ENCODE data around the gene ERVH48-1. TPM values are rescaled to one million over a fixed set of nuclear protein-coding genes. Genes with fewer than 3 reads are reported as not detected.
A peak's percentile ranks its signal among the peaks of the same experiment; 100 is the strongest.
"Not testable (repeated sequence)": the region's sequence is repeated elsewhere in the genome, so short reads cannot be mapped to it uniquely, and the experiment has no call there.

Gene ERVH48-1
- total and polyA plus RNA-seq, 2 of the 8 experiments (the other 6 are each of a cell fraction or from before 2014, with no cell fraction given): 4.2 to 17.7 TPM

- Histone ChIP-seq H2BK20ac (ENCODE audit: low read length) (peak overlapping the region; percentile 75; the same call in 1 of the 2 replicates), H2BK12ac (ENCODE audit: low read depth, low read length) (peak overlapping the region; percentile 87; the same call in 1 of the 2 replicates), H2AK5ac (ENCODE audit: low read depth, low read length) (0 out of 2 replicates have a peak overlapping the region, but pooled peaks have one; percentile 5), H3K4me1 (replicated peaks in 1 of 4; ENCODE audit: control insufficient read depth in 3 of 4, insufficient read depth in 4 of 4, low read length in 3 of 4) (peaks cover 0 to 13% (median 8%) of the 10 kb centered on the region in 4 experiments; a peak in 6 of 7 replicates)
- POLR2A ChIA-PET (ENCODE audit: partially characterized antibody): interaction anchor here (1.3 to 2.2 kb wide), 3 partner anchors 7 to 39 kb away, joined by 3 to 5 read pairs (median 3); no protein-coding TSS in a partner anchor
- H3K14ac ChIP-seq (ENCODE audit: insufficient read length); H3K4me3 ChIP-seq (ENCODE audit: extremely low read depth in 1 of 4, insufficient read depth in 2 of 4, low read depth in 3 of 4, low read length in 4 of 4); H3K9ac ChIP-seq (replicated peaks in 1 of 4; ENCODE audit: extremely low read depth in 1 of 4, low read depth in 3 of 4, low read length in 3 of 4); H3K36me3 ChIP-seq (ENCODE audit: control insufficient read depth in 2 of 4, insufficient read depth in 4 of 4, low read length in 3 of 4); H3K23me2 ChIP-seq (ENCODE audit: low read depth, low read length); DNase-seq (ENCODE audit: low read depth in 1 of 2, low spot score in 2 of 2); H3K27me3 ChIP-seq (replicated peaks in 1 of 4; ENCODE audit: control insufficient read depth in 3 of 4, extremely low read depth in 1 of 4, insufficient read depth in 3 of 4, low read length in 3 of 4); H3K4me2 ChIP-seq (ENCODE audit: insufficient read depth in 1 of 2, low read depth in 2 of 2, low read length in 2 of 2); H3K18ac ChIP-seq (ENCODE audit: extremely low read depth, low read length); FAIRE-seq; H4K91ac ChIP-seq (replicated peaks; ENCODE audit: insufficient read length, low read length); H2AFZ ChIP-seq (ENCODE audit: low read length); H2BK15ac ChIP-seq (ENCODE audit: low read length); H3K4ac ChIP-seq (replicated peaks; ENCODE audit: insufficient read length, low read depth, low read length); H2BK5ac ChIP-seq (ENCODE audit: low read depth, low read length); H3K79me2 ChIP-seq (ENCODE audit: control insufficient read depth in 1 of 2, insufficient read depth in 2 of 2, low read length in 2 of 2); H3K79me1 ChIP-seq (ENCODE audit: low read depth, low read length); H3K23ac ChIP-seq (ENCODE audit: insufficient read length); H3K27ac ChIP-seq (ENCODE audit: low read depth, low read length); H2BK120ac ChIP-seq (replicated peaks; ENCODE audit: low read depth, low read length); H3K56ac ChIP-seq (replicated peaks; ENCODE audit: insufficient read length, low read depth, low read length); H4K20me1 ChIP-seq (replicated peaks in 1 of 2; ENCODE audit: control insufficient read depth in 1 of 2, insufficient read depth in 2 of 2, low read length in 2 of 2); H4K5ac ChIP-seq (ENCODE audit: insufficient read length, low read depth, low read length); H3K9me3 ChIP-seq (ENCODE audit: insufficient read depth in 2 of 2, low read depth in 1 of 2, low read length in 1 of 2); H4K8ac ChIP-seq (ENCODE audit: extremely low read depth, insufficient read depth, low read length); CTCF ChIA-PET (ENCODE audit: partially characterized antibody): not testable (repeated sequence)
- WGBS, 2 experiments (ENCODE audit: extremely low coverage in 1 of 2, insufficient coverage in 1 of 2, insufficient read length in 1 of 2, insufficient replicate concordance in 2 of 2, low coverage in 1 of 2, low lambda C conversion rate in 2 of 2, missing lambda C conversion rate in 1 of 2): 92% methylated on average over 16 of the region's 16 CpGs; no CpG with 5 or more reads in 1 of the 2 experiments
Observed at GRCh38 chr21:42932378-42933136, 7.1 kb upstream of the ERVH48-1 start.
